GM18505 (cell line): ENCODE measurements around the gene FMNL2.

Source experiments
- ATAC-seq: cut with Tn5 transposase; IDR thresholded peaks from one replicate; pipeline ENCODE4 v1.9.1; 2021; ENCODE audit not compliant: unreplicated experiment
- POLR2A ChIP-seq: IDR thresholded peaks from 4 replicates; pipeline ENCODE4 v1.6.1; 2011; ENCODE audit warnings: borderline replicate concordance; ENCODE audit not compliant: insufficient read depth, insufficient read length; ENCODE audit errors: extremely low read depth

The FMNL2 gene

DNA sequence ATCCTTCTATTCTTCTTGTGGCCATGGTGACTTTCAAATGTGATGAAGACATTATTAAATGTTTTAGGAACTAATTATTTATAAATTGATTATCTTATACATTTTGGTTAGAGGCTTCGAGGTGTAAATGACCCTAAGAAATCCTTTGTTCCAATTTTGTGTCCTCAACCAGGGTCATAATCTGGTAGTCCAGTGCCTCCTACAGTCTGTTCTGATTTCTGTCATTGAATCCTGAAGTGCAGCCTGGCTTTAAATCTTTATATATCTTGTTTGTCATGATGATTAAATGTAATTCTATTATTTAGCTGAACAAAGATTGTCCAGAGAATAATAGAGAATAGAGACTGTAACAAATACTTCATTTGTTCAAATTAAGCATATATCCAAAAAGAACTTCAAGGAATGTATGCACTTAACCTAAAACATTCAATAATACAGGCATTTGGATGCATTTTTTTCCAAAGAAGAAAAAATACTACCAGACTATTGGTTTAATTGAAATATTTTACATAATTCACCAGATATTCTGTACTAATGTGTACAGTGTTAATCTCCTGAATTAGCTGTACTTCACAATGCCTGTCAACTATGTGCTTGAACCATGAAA lies 292.5 kb downstream of the FMNL2 start:
- TF ChIP-seq POLR2A: no peak
- ATAC-seq: no peak

DNA sequence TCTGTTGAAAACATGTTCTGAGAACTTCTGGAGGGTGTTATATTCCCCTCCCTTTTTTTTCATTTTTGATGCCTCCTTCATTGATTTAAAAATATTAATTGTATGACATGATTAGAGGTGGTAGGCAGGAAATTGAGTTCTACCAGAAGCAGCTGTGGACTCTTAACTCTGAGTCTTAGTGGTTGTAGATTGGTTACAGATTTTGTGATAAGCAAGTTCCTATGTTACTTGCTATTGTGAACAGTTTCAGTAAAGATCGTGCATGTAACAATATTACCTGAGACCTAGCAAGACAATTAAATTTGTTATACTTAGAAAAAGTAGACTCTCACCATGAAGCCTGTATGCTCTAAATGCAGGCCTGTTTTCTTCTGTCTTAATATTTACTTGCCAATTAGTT lies 294.2 kb downstream of the FMNL2 start:
- TF ChIP-seq POLR2A: no peak
- no peak for ATAC-seq

DNA sequence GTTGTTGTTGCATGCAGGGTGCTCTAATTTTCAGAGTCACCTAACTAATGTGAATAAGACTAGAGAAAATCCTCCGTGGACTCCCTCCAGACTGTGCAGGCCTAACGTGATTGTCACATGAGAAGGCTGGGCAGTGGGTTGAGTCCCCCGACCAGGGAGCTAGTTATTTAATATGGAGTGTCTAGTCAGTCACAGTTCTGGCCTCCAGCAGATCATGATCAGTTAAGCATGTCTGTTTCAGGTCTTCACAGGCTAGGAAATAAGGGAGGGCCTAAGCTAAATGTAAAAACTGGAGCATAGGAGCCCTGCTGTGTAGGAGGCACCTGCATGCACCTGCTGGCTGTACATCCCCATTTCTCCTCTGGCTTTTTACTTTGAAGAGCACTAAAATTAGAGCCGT lies 295.5 kb downstream of the FMNL2 start:
- TF ChIP-seq POLR2A: no peak
- no peak for ATAC-seq

DNA sequence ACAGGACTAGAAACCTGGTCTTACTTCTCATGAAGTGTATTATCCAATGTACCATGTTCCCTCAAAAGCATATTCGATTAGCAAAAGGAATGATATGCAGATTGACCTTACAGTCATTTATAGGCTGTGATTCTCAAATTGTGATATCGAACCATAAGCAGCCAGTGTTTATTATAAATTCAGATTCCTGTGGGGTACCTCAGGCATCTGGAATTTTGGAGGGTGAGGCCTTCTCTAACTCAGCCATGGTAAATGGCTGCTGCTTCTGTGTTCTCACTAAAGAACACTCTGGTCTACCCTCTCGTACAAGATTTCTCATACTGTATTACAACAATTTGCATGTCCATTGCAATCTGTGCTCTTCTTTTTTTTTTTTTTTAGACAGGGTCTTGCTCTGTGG lies 297.8 kb downstream of the FMNL2 start:
- ATAC-seq: no peak
- no peak for TF ChIP-seq POLR2A

DNA sequence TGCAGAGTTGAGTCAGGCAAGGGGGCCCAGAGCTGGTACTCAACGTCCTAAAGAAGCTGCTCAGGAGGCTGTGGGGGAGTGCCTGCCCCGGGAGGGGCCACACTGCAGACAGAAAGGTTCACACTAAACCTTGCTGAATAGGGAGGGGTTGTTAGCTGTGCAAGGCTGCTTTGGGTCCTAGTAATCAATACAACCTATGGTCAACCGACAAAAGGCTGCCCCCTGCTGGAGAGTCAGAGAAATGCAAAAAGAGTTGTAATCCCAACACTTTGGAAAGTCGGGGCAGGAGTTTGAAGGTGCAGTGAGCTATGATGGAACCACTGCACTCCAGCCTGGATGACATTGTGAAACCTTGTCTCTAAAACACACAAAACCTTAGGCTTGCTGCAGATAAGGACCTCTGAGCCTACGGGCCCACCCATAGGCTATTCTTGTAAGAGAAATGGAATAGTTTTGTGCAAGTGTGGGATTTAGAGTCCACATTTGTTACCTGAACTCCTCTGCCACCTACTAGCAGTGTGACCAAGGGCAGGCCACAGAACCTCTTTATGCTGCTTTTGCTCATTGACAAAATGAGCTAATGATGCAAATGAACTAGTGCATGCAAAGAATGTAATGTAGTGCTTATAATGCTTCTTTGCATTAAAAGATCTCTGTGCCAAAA lies 300.8 kb downstream of the FMNL2 start:
- no peak for TF ChIP-seq POLR2A
- ATAC-seq: no peak

DNA sequence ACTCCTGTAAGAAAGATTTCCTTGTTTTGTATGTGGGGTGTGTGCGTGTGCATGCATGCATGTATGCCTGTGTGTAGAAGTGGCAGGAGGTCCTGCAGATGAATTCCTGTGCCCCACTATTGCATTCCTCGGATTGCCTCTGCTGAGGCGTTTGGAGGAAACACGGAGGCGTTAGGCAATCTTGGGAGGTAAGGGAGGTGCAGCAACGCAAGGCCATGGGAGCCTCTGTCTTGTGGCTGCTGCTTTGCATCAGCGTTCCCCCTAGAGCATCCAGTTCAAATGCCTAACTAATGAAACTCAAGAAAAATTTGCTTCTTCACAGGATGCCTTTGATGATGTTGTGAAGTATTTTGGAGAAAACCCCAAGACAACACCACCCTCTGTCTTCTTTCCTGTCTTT lies 302.3 kb downstream of the FMNL2 start:
- ATAC-seq: no peak

DNA sequence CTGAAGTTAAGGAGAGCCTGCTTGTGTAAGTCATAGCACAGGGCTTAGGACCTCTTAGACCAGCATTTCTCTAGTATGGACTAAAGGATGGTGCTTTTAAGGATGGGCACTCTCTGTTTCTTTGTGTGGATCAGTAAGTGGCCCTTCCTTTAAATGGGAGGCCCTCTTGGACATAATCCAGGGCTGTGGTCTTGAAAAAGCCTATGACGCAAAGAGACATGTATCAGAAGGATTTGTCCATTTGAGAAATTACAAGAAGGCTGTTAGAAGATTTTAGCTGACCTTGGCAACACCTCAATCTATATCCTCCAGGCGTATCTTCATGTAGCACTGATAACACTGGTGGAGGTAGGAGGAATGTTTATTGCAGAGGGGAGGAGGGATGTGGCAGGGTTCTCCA lies 303.1 kb downstream of the FMNL2 start:
- no peak for ATAC-seq
- no peak for TF ChIP-seq POLR2A

More for the DNA sequence above, 302.3 kb downstream of the FMNL2 start:
- no peak for TF ChIP-seq POLR2A

DNA sequence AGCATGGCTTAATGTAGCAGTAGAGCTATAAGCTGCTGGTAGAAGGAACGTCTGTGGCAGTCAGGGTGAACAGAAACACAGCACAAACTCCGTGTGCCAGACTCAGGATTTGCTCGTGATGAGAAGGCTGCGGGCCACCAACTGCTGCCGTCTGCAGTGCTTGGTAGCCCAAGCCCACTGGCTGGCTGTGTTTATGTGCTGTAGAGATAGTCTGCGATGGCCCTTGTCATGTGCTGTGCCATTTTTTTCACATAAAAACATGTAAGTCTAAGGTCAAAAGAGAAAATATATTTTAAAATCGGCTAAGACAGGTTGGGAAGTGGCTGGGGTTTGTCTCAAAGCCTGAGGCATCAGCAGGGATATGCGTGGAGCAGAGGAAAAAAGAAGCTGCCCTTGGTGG lies 303.6 kb downstream of the FMNL2 start:
- no peak for ATAC-seq
- TF ChIP-seq POLR2A: no peak

DNA sequence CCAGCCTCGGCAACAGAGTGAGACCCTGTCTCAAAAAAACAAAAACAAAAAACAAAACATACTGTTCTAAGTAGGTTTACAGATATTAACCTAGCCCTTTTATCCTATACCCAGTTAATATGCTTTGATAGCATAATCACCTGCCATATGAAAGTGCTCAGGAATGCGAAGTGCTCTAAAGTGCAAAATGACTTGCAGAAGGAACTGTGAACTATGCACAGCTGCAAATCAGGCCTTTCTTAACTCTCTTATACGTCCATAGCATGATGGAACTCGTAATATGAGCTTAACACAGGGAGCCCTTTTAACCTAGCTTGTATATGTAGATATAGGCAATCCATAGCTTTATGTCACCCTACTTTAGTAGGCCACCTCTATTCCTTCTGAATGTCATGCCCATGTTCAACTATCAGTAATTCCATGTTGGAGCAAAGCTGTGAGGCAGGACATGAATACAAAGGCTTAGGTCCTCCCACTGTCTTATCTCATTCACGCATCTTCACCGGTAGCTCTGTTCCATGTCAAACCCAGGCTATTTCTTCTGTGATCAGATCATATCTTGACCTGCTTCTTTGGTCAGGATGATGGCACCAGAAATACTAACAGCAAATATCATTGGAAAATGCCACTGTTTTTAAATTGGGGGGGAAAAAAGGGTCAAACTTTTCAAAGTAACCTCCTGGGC lies 309.4 kb downstream of the FMNL2 start:
- no peak for TF ChIP-seq POLR2A
- no peak for ATAC-seq

DNA sequence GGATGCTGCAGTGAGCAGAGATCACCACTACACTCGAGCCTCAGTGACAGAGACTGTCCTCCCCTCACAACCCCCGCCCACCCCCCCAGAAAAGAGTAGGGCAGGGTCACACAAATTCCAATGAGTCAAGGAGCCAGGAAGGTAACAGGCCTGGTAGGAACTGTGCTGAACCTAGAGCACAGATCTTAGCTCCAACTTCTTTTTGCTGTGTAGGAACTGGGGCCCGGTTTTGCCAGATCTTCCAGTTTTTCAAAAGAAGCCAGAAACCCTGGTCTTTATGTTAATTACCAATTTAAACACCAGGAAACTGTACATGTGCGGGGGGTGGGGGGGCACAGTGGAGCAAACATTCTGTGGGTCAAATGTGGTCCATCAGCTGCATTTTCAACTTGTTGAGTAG lies 311.3 kb downstream of the FMNL2 start:
- TF ChIP-seq POLR2A: no peak
- ATAC-seq: no peak

DNA sequence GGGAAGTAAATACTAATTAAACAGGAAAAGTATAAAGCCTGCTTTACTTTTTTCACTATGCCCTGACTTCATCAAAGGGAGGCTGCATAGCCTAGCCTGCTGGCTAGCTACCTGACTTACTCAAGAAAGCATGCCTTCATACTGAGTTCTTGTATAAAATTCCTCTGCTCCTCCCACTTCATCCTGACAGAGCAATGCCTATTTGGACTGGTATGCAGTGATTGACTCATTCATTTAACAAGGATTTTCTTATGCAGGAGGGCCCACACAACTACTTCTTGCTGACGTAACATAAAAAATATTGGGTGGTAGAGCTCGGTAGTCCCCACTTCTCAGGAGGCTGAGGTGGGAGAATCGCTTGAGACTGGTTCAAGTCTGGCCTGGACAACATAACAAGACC lies 311.8 kb downstream of the FMNL2 start:
- no peak for ATAC-seq

DNA sequence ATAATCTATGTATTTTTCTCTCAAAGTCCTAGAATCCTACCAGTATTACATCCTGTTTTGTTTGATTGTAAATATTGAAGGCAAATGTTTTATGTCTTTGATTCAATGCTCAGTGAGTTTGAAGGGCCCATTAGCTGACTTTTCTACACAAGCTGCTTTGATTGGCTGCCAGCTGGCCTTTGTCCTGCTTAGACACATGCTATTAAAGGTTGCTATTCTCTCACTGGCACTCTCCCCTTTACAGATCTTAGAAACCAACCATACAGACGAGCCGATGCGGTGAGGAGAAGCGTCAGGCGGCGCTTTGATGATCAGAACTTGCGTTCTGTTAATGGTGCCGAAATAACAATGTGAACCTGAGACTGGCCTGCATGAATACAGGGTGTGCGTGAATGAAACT lies 312.6 kb downstream of the FMNL2 start:
- TF ChIP-seq POLR2A: no peak
- ATAC-seq: no peak

More for the DNA sequence above, 311.8 kb downstream of the FMNL2 start:
- no peak for TF ChIP-seq POLR2A

DNA sequence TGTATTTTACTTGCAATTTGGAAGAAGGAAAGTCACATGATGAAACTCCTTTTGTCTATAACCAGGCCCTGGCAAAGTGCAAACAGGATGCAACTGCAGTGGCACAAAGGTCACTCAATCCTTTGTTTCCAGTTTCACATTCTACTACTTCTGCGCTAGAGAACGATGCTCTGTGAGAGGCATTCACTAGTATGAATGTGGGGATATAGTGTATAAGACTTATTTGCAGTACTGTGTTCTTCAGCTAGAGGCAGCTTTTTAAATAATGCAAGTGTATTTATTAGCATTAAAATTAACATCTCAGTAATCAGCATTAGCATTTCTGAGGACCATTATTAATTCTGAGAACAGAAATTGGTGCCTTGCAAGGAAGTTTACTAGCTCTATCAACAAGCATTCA lies 313.4 kb downstream of the FMNL2 start:
- ATAC-seq: no peak
- no peak for TF ChIP-seq POLR2A

DNA sequence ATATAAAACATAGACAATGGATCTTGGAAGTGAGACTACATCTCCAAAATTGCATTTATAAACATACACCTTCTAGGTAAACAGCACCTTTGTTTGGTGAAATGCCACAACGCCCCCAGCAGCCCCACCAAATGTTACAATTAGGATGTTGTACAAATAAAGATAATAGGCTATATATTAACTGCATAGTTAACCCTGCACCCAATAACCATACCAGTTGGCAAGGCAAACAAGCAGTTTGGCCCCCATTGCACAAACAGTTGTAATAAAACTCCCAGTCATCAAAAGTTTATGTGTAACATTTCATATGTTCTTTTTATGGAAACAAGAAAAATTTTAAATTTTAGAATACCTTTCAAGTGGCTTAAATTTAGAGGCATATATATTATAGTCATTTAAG lies 315.0 kb downstream of the FMNL2 start:
- TF ChIP-seq POLR2A: no peak

More for the DNA sequence above, 315.0 kb downstream of the FMNL2 start:
- ATAC-seq: no peak
